ENCODE data around the gene IL22.

DNA sequence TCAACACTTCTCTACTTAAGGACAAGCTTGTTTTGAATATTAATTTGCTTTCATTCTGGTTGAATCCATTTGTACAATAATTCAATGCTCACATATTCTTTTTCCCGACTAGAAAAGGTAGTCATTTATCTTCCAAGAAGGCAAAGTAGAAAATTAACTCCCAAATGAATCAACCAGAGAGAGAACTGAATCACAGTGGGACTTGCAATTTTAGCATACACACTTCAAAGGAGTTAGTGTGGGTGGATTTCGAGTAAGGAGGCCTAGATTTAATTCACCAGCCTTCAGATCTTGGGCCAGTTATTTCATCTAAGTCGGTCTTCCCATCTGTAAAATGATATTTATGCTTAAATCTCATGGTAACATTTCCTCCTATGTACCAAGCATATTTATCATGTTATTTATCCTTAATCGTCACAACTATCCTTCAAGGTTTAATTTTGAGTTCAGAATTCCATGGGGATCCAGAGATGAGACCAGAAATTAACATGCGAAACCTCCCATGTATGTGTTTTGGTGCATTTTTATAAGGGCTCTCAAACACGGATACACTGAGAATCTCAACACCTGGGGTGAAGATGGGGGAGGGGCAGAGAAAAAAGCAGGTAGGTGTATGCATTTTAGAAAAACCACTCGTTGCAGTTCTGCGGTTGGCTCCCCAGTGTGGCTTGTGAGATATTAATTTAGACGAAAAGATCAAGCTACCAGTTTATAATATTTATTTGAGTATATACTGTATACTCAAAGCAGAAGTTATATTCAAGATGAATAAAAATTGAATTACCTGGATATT, 38.9 kb upstream of the IL22 start:
- TF ChIP-seq, protein P1, sequence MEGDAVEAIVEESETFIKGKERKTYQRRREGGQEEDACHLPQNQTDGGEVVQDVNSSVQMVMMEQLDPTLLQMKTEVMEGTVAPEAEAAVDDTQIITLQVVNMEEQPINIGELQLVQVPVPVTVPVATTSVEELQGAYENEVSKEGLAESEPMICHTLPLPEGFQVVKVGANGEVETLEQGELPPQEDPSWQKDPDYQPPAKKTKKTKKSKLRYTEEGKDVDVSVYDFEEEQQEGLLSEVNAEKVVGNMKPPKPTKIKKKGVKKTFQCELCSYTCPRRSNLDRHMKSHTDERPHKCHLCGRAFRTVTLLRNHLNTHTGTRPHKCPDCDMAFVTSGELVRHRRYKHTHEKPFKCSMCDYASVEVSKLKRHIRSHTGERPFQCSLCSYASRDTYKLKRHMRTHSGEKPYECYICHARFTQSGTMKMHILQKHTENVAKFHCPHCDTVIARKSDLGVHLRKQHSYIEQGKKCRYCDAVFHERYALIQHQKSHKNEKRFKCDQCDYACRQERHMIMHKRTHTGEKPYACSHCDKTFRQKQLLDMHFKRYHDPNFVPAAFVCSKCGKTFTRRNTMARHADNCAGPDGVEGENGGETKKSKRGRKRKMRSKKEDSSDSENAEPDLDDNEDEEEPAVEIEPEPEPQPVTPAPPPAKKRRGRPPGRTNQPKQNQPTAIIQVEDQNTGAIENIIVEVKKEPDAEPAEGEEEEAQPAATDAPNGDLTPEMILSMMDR (IDR thresholded peaks at IDR 0.05) = no peak
- no peak for TF ChIP-seq POLR2A (IDR thresholded peaks at IDR 0.05)
- TF ChIP-seq POLR2AphosphoS5 (IDR thresholded peaks at IDR 0.05) = no peak

Measured in transverse colon (tissue), 4 donors.